ENCODE data around the gene ATG4D.

ATG4D gene

GRCh38 chr19:10543420-10544241, at the start of gene ATG4D:
ATG4D (plus strand) TSS chr19:10543904; CDS start chr19:10544091, 187 bp downstream.
- DNase-seq: peak; percentile 87

DNA sequence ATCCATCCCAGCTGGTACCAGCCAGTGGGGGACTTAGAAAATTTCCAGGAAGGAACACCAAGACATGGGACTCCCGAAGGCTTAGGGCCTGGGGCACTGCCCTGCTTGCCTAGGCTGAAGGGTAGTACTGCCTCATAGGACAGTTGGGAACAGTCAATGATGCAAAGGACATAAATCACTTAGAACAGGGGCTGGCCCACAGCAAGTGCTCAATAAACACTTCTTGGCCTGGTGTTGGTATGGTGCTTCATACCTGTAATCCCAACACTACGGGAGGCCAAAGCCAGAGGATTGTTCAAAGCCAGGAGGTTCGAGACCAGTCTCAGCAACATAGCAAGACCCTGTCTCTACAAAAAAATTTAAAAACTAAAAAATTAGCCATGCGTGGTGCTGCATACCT, 46.3 kb upstream of the ATG4D start:
- DNase-seq: no peak

GRCh38 chr19:10499550-10500246, 44.0 kb upstream of the ATG4D start:
- DNase-seq: no peak

DNA sequence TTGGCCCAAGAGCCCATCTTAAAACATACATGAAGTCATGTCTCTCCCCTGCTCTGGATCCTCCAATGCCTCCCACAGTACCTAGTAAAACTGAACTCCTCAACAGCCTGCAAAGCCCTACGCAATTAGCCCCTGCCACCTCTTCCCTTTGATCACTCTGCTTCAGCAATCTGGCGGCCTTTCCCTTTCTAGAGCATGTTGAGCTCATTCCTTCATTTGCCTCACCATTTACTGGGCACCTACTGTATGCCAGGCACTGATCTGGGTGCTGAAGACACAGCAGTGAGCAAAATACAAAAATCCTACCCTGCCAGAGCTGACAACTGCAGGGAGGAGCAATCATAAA, 43.5 kb upstream of the ATG4D start:
- DNase-seq: no peak

GRCh38 chr19:10501971-10502523, 41.7 kb upstream of the ATG4D start:
- no peak for DNase-seq

- peak; percentile 91 for DNase-seq
These were observed 41.1 kb upstream of the ATG4D start for GRCh38 chr19:10502524-10503001.

DNA sequence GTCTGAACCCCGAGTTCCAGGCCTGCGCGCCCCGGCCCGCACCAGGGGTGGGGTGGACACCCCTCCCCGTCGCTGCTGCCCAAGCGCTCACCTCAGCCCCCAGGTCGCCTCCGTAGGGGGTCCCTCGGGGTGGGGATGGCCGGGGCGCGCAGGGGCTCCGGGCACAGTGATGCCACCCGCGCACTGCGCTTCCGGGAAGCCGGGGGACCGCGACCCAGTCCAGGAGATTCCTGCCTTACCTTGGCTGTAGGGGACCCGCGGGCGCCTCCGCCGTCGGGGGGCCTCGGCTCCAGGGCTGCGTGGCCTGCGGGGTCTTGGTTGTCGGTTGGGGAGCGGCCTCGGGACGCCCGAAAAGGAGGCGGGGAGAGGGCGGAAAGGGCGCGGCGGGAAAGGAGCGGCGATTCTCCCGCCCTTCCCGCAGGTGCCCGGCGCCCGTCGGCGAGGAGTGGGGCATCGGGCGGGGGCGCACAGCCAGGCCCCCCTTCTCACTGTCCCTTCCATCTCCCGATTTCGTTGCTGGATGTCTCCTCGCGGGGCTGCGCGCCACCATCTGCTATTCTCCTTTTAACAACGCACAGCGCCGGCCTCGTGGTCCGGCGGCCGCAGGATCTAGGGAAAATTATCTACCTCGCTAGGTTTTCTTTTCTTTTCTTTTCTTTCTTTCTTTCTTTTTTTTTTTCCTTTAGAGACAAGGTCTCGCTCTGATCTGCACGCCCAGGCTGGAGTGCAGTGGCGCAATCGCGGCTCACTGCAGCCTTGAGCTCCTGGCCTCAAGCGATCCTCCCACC, 40.5 kb upstream of the ATG4D start, which contains the start of gene KEAP1:
Gene KEAP1, minus strand, starts transcription at position 355 of the 788 bp plus-strand sequence. CDS start 3,323 bp downstream, outside the sequence.
- DNase-seq: peak; percentile 41

- DNase-seq: peak; percentile 86
These were observed 38.0 kb upstream of the ATG4D start for GRCh38 chr19:10505583-10506229.

DNA sequence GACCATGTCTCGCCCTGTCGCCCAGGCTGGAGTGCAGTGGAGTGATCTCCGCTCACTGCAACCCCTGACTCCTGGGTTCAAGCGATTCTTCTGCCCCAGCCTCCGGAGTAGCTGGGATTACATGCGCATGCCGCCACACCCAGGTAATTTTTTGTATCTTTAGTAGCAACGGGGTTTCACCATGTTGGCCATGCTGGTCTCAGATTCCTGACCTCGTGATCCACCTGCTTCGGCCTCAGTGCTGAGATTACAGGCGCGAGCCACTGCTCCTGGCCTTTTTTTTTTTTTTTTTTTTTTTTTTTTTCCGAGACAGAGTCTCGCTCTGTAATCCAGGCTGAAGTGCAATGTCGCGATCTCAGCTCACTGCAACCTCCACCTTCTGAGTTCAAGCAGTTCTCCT, 35.7 kb upstream of the ATG4D start:
- DNase-seq: no peak

- no peak for DNase-seq
These were observed 35.0 kb upstream of the ATG4D start for GRCh38 chr19:10508707-10509106.

DNA sequence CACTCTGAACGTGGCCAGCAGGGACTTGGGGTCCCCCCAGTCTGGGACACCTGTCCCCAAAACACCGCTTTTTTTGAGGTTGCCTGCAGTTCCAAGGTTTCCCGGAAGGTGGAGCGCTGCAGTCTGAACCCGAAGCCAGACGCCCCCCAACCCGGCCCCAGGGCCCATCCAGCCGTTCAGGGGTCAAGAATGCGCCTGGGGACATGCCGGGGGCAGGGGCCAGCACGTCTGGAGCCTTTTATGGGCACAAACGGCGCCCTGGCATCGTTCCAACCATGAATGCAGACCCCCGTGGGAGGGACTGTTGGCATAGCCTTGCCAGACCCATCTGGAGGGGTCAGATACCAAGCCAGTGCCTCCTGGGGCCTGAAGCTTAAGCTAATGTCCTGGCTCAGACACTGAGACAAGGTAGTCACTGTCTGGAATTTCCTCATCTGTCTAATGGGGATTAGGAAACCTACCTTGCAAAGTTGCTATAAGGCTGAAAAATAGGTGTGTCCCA, 33.4 kb upstream of the ATG4D start:
- DNase-seq: peak; percentile 70

GRCh38 chr19:10513223-10513622, 30.5 kb upstream of the ATG4D start:
- no peak for DNase-seq

GRCh38 chr19:10514211-10515145, 29.2 kb upstream of the ATG4D start:
- DNase-seq: peak; percentile 47

DNA sequence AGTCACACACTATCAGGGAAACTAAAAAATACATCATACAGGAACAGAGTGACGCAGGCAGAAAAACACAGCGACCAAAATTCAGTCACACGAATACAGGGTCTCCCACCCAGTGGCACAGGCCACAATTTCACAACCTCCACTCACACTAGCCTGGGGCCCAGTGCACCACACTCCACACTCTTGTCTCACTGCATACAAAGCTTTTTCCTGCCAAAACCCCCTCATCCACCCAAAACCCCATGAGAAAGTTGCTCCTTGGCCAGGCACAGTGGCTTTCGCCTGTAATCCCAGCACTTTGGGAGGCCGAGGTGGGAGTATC, 27.7 kb upstream of the ATG4D start:
- DNase-seq: peak; percentile 67

DNA sequence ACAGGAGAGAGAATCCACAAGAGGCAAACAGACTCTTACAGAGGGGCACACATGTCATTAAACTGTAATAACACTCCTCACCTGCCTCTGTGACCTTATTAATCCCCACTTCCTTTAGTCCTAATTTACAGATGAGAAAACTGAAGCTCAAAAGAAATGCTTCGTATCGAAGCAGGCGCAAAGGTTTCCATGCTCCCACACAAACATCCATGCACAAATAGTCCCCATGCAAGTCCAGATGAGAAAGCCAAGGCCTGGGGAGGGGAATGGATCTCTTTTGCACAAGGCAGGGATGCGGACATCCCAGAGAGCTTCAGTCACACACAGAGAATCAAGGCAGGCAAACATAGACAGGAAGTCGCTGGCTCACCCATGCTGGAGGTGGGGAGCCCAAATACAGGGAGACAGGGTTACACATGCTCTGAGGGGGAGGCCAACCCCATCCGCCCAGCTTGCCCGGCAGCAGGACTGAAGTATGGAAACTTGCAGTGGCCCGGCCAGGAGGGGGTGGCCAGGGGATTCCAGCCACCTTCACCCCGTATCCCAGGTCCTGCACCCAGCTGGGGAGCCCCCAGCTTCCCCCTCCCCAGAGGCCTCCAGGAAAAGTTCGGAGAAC, 26.9 kb upstream of the ATG4D start:
- DNase-seq: no peak

DNA sequence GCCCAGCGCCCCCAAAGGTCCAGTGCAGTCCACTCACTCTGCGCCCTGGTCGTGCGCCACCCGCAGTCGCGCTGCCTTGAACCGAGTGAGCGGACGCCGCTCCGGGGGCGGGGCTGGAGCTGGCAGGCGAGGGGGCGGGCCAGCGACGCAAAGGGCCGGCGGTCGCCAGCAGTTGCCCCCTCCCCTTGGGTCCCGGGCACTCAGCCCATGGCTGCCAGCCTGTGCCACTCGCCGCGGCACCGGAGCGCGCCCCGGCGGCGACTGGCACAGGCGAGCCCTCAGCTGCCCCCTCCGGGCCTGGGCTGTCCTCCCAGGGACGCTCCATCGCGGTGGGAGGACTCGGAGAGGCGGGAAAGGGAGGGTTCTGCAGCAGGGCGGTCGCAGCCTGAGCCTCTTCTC, 26.3 kb upstream of the ATG4D start, which contains the start of gene S1PR5:
Gene S1PR5, minus strand, starts transcription at position 87 of the 399 bp plus-strand sequence. CDS start 2,436 bp downstream, outside the sequence.
- peak; percentile 36 for DNase-seq

GRCh38 chr19:10517760-10518443, 25.8 kb upstream of the ATG4D start:
- DNase-seq: no peak

DNA sequence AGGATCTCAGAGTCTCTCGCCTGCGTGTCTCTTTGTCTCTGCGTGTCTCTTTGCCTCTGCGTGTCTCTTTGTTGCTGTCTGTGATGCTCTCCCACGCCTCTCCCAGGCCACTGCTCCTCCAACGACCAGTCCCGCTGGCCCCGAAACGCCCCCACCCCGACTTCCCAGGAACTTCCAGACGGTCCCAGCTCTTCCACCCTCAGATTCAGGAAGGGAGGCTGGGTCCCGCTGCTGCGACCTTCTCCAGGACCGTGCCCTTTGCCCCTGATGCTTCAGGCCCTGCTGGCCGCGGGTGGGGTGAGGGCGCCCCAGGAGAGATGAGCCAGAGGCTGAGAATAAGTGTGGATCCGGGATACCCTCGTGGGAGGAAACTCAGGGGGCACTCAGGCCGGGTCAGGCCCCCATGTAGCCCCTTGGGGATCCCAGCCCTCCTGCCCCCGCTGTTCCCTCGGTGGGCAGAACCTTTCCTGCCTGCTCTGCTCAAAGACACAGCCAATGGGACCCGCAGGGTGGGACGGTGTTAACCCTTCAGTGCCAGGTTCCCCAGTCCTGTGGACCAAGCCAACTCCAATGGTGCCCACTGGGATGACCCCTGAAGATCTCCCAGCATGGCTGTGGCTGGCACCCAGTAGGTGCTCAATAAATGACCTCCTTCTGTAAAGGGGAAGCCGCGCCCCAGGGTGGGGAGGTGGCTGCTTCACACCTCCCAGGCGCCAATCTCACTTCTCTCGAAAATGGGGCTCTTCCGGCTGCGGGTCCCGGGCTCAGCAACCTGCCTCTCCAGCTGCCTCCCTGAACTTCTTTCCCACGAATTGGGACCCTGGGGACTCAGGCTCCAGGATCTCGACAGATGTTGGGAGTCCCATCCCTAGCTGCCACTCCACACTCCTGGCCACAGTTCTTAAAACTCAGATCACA, 25.0 kb upstream of the ATG4D start:
- peak; percentile 43 for DNase-seq

DNA sequence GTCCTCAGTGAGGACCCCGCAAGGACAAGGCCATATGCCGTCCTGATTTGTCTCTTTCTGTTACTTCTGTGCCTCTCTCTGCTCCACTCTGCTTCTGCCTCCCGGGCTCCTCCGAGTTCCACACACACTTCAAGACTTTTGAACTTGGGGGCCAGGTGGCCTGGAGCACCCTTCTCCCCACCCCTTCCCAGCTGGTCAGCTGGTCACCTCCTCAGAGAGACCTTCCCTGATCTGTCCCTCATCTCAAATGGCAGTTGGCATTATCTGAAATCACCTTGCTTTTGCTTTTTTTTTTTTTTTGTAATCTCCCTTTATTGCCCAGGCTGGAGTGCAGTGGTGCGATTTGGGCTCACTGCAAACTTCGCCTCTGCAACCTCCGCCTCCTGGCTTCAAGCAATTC, 24.3 kb upstream of the ATG4D start:
- no peak for DNase-seq

Measured in CD4-positive, alpha-beta T cell treated with Interleukin-21 for 1 hour (primary cell).